KMS-11 (cell line): ENCODE results near the gene LMO1.

Experiments used
- H2AFZ ChIP-seq: fragments of 200-600 bp; sonication (generic); 2 replicates; pipeline ENCODE4 v1.6.1; 2016; ENCODE audit warnings: antibody characterized with exemption, mixed run types, low read depth
- H3K27ac ChIP-seq: fragments of 200-600 bp; sonication (generic); 2 replicates; pipeline ENCODE4 v1.6.1; 2016; ENCODE audit warnings: mild to moderate bottlenecking, mixed run types
- H3K27me3 ChIP-seq: fragments of 200-600 bp; sonication (generic); 2 replicates; pipeline ENCODE4 v1.6.1; 2017; ENCODE audit warnings: mild to moderate bottlenecking, low read depth, mixed run types, moderate library complexity; ENCODE audit not compliant: insufficient read depth
- H3K36me3 ChIP-seq: fragments of 200-600 bp; sonication (generic); 2 replicates; pipeline ENCODE4 v1.6.1; 2017; ENCODE audit warnings: mild to moderate bottlenecking, mixed run types; ENCODE audit not compliant: insufficient read depth
- H3K4me1 ChIP-seq: fragments of 200-600 bp; sonication (generic); 2 replicates; pipeline ENCODE4 v1.6.1; 2016; ENCODE audit warnings: mild to moderate bottlenecking, low read depth, mixed run types; ENCODE audit not compliant: poor library complexity, severe bottlenecking
- H3K4me2 ChIP-seq: fragments of 200-600 bp; sonication (generic); 2 replicates; pipeline ENCODE4 v1.7.0; 2016; ENCODE audit warnings: mild to moderate bottlenecking, mixed run types
- H3K4me3 ChIP-seq: fragments of 200-600 bp; sonication (generic); IDR thresholded peaks from 2 replicates; pipeline ENCODE4 v1.6.1; 2017; ENCODE audit warnings: low read depth, low read length, mixed read lengths; ENCODE audit not compliant: insufficient read depth
- H3K79me2 ChIP-seq: fragments of 200-600 bp; sonication (generic); 2 replicates; pipeline ENCODE4 v1.6.1; 2016; ENCODE audit warnings: low read depth, mixed run types; ENCODE audit not compliant: insufficient read depth
- H3K9ac ChIP-seq: fragments of 200-600 bp; sonication (generic); 2 replicates; pipeline ENCODE4 v1.6.1; 2016; ENCODE audit warnings: mild to moderate bottlenecking, mixed run types
- H4K20me1 ChIP-seq: fragments of 200-600 bp; sonication (generic); 2 replicates; pipeline ENCODE4 v1.6.1; 2016; ENCODE audit warnings: mild to moderate bottlenecking, mixed run types; ENCODE audit not compliant: insufficient read depth
- TF ChIP-seq, protein P1 (sequence below): fragments of 200-600 bp; sonication (generic); conservative IDR thresholded peaks from 2 replicates; pipeline ENCODE4 v1.6.1; 2017; ENCODE audit warnings: low read depth, mild to moderate bottlenecking, antibody characterized with exemption, low read length, moderate library complexity, mixed read lengths

The LMO1 gene

DNA sequence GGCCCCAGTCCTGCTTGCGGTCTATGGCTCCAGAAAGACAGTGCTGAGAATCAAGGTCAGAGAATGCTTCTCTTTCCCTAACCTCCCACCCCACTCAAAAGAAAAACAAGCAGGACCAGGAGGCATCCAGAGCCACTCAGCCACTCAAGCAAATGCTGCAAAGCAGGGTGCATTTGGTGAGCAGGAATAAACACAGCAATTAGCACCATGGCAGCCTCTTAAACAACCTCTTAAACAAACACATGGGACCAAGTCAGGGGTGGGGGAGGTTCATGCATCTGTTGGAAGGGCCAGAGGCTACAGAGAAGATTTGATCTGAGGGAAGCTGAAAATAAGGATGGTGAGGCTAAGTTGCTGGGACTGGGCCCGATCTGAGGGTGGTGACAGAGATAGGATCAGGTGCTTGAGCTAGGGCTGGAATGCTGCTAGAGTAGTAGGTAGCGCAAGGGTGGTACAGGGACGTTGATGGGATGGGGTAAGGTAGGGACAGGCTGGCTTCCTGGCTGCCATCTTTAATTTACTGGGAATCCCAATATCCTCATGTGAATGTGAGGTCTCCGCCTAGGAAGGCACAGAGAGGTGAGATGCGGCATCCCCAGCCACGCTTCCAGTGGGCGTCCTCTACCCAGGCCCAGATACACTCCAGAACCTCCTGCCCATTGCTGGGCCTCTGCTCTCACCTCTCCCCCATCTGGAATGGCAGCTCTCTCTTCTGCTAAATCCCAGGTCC, 26.6 kb upstream of the LMO1 start:
- H3K4me1 ChIP-seq: no peaks in the 10 kb centered on the region
- H4K20me1 ChIP-seq: no peaks in the 10 kb centered on the region
- no peaks in the 10 kb centered on the region for H3K36me3 ChIP-seq
- H3K4me2 ChIP-seq: no peak overlapping the region
- TF ChIP-seq, protein P1, sequence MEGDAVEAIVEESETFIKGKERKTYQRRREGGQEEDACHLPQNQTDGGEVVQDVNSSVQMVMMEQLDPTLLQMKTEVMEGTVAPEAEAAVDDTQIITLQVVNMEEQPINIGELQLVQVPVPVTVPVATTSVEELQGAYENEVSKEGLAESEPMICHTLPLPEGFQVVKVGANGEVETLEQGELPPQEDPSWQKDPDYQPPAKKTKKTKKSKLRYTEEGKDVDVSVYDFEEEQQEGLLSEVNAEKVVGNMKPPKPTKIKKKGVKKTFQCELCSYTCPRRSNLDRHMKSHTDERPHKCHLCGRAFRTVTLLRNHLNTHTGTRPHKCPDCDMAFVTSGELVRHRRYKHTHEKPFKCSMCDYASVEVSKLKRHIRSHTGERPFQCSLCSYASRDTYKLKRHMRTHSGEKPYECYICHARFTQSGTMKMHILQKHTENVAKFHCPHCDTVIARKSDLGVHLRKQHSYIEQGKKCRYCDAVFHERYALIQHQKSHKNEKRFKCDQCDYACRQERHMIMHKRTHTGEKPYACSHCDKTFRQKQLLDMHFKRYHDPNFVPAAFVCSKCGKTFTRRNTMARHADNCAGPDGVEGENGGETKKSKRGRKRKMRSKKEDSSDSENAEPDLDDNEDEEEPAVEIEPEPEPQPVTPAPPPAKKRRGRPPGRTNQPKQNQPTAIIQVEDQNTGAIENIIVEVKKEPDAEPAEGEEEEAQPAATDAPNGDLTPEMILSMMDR: no peak
- H3K4me3 ChIP-seq: no peak overlapping the region
- H2AFZ ChIP-seq: no peak overlapping the region
- H3K79me2 ChIP-seq: no peaks in the 10 kb centered on the region
- H3K27ac ChIP-seq: no peak overlapping the region
- H3K9ac ChIP-seq: no peak overlapping the region
- H3K27me3 ChIP-seq: no peaks in the 10 kb centered on the region

- no peak overlapping the region for H3K4me3 ChIP-seq
- no peaks in the 10 kb centered on the region for H3K4me1 ChIP-seq
- no peak overlapping the region for H3K9ac ChIP-seq
- TF ChIP-seq, protein P1: no peak
- no peaks in the 10 kb centered on the region for H3K79me2 ChIP-seq
- no peak overlapping the region for H2AFZ ChIP-seq
- H3K4me2 ChIP-seq: no peak overlapping the region
- no peaks in the 10 kb centered on the region for H4K20me1 ChIP-seq
- H3K36me3 ChIP-seq: no peaks in the 10 kb centered on the region
- H3K27me3 ChIP-seq: no peaks in the 10 kb centered on the region
- no peak overlapping the region for H3K27ac ChIP-seq
Measured at GRCh38 chr11:8289492-8289918, 25.8 kb upstream of the LMO1 start.

- Histone ChIP-seq H3K27me3 (no peaks in the 10 kb centered on the region), H3K4me1 (no peaks in the 10 kb centered on the region), H4K20me1 (no peaks in the 10 kb centered on the region), H3K79me2 (no peaks in the 10 kb centered on the region), H3K4me2 (no peak overlapping the region), H3K36me3 (no peaks in the 10 kb centered on the region), H3K9ac (no peak overlapping the region), H3K27ac (no peak overlapping the region), H2AFZ (no peak overlapping the region), H3K4me3 (no peak overlapping the region)
- TF ChIP-seq, protein P1: no peak
Measured at GRCh38 chr11:8288824-8289491, 25.3 kb upstream of the LMO1 start.

- no peak overlapping the region for H3K9ac ChIP-seq
- H2AFZ ChIP-seq: no peak overlapping the region
- no peak overlapping the region for H3K27ac ChIP-seq
- H3K4me1 ChIP-seq: no peaks in the 10 kb centered on the region
- H3K36me3 ChIP-seq: no peaks in the 10 kb centered on the region
- TF ChIP-seq, protein P1: no peak
- no peak overlapping the region for H3K4me2 ChIP-seq
- no peaks in the 10 kb centered on the region for H3K79me2 ChIP-seq
- no peak overlapping the region for H3K4me3 ChIP-seq
- no peaks in the 10 kb centered on the region for H3K27me3 ChIP-seq
- H4K20me1 ChIP-seq: no peaks in the 10 kb centered on the region
Measured at GRCh38 chr11:8288166-8288772, 24.6 kb upstream of the LMO1 start.
